ENCODE results near the gene TMEFF2. TPM values are rescaled to one million over a fixed set of nuclear protein-coding genes. Genes with fewer than 3 reads are reported as not detected.

Gene TMEFF2
- total and polyA plus RNA-seq, 4 donors, result 0.08 TPM; not detected in 3

DNA sequence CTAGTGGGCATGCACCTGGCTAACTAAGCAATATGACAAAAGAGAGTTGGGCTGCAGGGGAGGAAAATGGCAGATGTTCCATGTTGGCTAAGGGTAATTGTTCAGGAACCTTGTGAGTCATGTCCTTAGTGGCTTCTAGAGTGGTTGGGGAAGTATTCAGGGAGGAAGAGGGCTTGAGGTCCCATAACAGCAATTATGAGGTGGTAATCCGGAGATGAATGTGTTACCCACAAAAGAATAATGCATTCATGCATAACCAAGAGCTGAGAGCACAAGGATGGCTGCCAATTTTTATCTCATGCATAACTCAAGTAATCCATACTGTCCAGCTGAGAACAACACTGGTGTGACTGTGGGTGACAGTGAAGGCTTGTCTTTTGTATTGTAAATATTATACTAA is 42.9 kb downstream of the TMEFF2 start:
- Histone ChIP-seq H3K36me3 (ENCODE audit: control insufficient read depth in 4 of 4, insufficient read depth in 3 of 4, low read depth in 1 of 4, low read length in 3 of 4) (no peaks in the 10 kb centered on the region), H3K27me3 (ENCODE audit: control insufficient read depth in 4 of 4, insufficient read depth in 4 of 4, low read length in 3 of 4) (no peaks in the 10 kb centered on the region), H3K9me3 (ENCODE audit: control insufficient read depth in 4 of 4, low read length in 3 of 4) (no peaks in the 10 kb centered on the region), H3K27ac (ENCODE audit: low read depth in 1 of 2, low read length in 2 of 2) (no peak overlapping the region), H3K9ac (ENCODE audit: low read depth in 1 of 2, low read length in 2 of 2) (no peak overlapping the region), H3K4me1 (ENCODE audit: control insufficient read depth in 4 of 4, insufficient read depth in 4 of 4, low read length in 3 of 4) (peaks cover 0 to 17% (median 11%) of the 10 kb centered on the region in 4 donors), H3K4me3 (ENCODE audit: low read depth in 1 of 3, low read length in 3 of 3) (no peak overlapping the region)
- TF ChIP-seq SP1 (IDR thresholded peaks at IDR 0.05) (no peak), GABPA (IDR thresholded peaks at IDR 0.05 in 1 of 2, conservative IDR thresholded peaks at IDR 0.05 in 1 of 2) (no peak), FOXA2 (IDR thresholded peaks at IDR 0.05) (no peak), NR2F2 (IDR thresholded peaks at IDR 0.05) (no peak), FOXA1 (IDR thresholded peaks at IDR 0.05) (no peak), JUND (IDR thresholded peaks at IDR 0.05) (no peak), HNF4G (IDR thresholded peaks at IDR 0.05) (no peak), HNF4A (conservative IDR thresholded peaks at IDR 0.05) (no peak), RXRA (IDR thresholded peaks at IDR 0.05) (no peak), EGR1 (IDR thresholded peaks at IDR 0.05; ENCODE audit: low read depth in 2 of 2) (no peak), RAD21 (IDR thresholded peaks at IDR 0.05) (no peak), YY1 (IDR thresholded peaks at IDR 0.05) (no peak), TAF1 (conservative IDR thresholded peaks at IDR 0.05) (no peak)
- TF ChIP-seq, protein P1, sequence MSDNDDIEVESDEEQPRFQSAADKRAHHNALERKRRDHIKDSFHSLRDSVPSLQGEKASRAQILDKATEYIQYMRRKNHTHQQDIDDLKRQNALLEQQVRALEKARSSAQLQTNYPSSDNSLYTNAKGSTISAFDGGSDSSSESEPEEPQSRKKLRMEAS (IDR thresholded peaks at IDR 0.05), result no peak
- TF ChIP-seq, protein P2, sequence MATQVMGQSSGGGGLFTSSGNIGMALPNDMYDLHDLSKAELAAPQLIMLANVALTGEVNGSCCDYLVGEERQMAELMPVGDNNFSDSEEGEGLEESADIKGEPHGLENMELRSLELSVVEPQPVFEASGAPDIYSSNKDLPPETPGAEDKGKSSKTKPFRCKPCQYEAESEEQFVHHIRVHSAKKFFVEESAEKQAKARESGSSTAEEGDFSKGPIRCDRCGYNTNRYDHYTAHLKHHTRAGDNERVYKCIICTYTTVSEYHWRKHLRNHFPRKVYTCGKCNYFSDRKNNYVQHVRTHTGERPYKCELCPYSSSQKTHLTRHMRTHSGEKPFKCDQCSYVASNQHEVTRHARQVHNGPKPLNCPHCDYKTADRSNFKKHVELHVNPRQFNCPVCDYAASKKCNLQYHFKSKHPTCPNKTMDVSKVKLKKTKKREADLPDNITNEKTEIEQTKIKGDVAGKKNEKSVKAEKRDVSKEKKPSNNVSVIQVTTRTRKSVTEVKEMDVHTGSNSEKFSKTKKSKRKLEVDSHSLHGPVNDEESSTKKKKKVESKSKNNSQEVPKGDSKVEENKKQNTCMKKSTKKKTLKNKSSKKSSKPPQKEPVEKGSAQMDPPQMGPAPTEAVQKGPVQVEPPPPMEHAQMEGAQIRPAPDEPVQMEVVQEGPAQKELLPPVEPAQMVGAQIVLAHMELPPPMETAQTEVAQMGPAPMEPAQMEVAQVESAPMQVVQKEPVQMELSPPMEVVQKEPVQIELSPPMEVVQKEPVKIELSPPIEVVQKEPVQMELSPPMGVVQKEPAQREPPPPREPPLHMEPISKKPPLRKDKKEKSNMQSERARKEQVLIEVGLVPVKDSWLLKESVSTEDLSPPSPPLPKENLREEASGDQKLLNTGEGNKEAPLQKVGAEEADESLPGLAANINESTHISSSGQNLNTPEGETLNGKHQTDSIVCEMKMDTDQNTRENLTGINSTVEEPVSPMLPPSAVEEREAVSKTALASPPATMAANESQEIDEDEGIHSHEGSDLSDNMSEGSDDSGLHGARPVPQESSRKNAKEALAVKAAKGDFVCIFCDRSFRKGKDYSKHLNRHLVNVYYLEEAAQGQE (IDR thresholded peaks at IDR 0.05), result no peak
- TF ChIP-seq, protein P3, sequence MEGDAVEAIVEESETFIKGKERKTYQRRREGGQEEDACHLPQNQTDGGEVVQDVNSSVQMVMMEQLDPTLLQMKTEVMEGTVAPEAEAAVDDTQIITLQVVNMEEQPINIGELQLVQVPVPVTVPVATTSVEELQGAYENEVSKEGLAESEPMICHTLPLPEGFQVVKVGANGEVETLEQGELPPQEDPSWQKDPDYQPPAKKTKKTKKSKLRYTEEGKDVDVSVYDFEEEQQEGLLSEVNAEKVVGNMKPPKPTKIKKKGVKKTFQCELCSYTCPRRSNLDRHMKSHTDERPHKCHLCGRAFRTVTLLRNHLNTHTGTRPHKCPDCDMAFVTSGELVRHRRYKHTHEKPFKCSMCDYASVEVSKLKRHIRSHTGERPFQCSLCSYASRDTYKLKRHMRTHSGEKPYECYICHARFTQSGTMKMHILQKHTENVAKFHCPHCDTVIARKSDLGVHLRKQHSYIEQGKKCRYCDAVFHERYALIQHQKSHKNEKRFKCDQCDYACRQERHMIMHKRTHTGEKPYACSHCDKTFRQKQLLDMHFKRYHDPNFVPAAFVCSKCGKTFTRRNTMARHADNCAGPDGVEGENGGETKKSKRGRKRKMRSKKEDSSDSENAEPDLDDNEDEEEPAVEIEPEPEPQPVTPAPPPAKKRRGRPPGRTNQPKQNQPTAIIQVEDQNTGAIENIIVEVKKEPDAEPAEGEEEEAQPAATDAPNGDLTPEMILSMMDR (IDR thresholded peaks at IDR 0.05; ENCODE audit: low read depth, low read length, missing input control), result no peak
- TF ChIP-seq, protein P4, sequence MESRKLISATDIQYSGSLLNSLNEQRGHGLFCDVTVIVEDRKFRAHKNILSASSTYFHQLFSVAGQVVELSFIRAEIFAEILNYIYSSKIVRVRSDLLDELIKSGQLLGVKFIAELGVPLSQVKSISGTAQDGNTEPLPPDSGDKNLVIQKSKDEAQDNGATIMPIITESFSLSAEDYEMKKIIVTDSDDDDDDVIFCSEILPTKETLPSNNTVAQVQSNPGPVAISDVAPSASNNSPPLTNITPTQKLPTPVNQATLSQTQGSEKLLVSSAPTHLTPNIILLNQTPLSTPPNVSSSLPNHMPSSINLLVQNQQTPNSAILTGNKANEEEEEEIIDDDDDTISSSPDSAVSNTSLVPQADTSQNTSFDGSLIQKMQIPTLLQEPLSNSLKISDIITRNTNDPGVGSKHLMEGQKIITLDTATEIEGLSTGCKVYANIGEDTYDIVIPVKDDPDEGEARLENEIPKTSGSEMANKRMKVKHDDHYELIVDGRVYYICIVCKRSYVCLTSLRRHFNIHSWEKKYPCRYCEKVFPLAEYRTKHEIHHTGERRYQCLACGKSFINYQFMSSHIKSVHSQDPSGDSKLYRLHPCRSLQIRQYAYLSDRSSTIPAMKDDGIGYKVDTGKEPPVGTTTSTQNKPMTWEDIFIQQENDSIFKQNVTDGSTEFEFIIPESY (IDR thresholded peaks at IDR 0.05), result no peak
- TF ChIP-seq, protein P5, sequence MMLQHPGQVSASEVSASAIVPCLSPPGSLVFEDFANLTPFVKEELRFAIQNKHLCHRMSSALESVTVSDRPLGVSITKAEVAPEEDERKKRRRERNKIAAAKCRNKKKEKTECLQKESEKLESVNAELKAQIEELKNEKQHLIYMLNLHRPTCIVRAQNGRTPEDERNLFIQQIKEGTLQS (IDR thresholded peaks at IDR 0.05), result no peak
- WGBS, result 86% methylated on average over 1 of the region's 1 CpG
- DNase-seq (ENCODE audit: low spot score), result no peak
